Endodermal cell (in vitro differentiated cells): ENCODE measurements around the gene PLBD2. TPM values are rescaled to one million over a fixed set of nuclear protein-coding genes. Genes with fewer than 3 reads are reported as not detected.

Experiments
- DNase-seq: peaks from one replicate; pipeline ENCODE4 v3.0.0-alpha.2; 2017
- H3K27ac ChIP-seq: 2 replicates; pipeline ENCODE4 v1.5.1; 2013; ENCODE audit warnings: mild to moderate bottlenecking, low read depth, low read length, moderate library complexity
- H3K27me3 ChIP-seq: 2 replicates; pipeline ENCODE4 v1.6.1; 2013; ENCODE audit warnings: mild to moderate bottlenecking, low read length, moderate library complexity; ENCODE audit not compliant: insufficient read depth, control insufficient read depth, poor library complexity, severe bottlenecking
- H3K36me3 ChIP-seq: 2 replicates; pipeline ENCODE4 v1.7.0; 2013; ENCODE audit warnings: mild to moderate bottlenecking, low read length, moderate library complexity; ENCODE audit not compliant: control insufficient read depth, insufficient read depth
- H3K4me1 ChIP-seq: one replicate; pipeline ENCODE4 v1.7.0; 2013; ENCODE audit warnings: low read length; ENCODE audit not compliant: control insufficient read depth, insufficient read depth
- H3K4me3 ChIP-seq: 2 replicates; pipeline ENCODE4 v1.5.1; 2013; ENCODE audit warnings: mild to moderate bottlenecking, low read length, moderate library complexity
- H3K9ac ChIP-seq: 2 replicates; pipeline ENCODE4 v1.6.1; 2013; ENCODE audit warnings: mild to moderate bottlenecking, low read length, moderate library complexity; ENCODE audit not compliant: poor library complexity, severe bottlenecking; ENCODE audit errors: extremely low read depth
- H3K9me3 ChIP-seq: 2 replicates; pipeline ENCODE4 v1.6.1; 2013; ENCODE audit warnings: mild to moderate bottlenecking, low read length, moderate library complexity; ENCODE audit not compliant: control insufficient read depth
- H3K27ac Mint-ChIP-seq: 2 replicates; pipeline ENCODE4 v1.8.0; 2020; ENCODE audit warnings: mixed read lengths
- H3K27me3 Mint-ChIP-seq: 2 replicates; pipeline ENCODE4 v1.8.0; 2021; ENCODE audit warnings: mild to moderate bottlenecking, mixed read lengths; ENCODE audit not compliant: insufficient read depth
- H3K36me3 Mint-ChIP-seq: 2 replicates; pipeline ENCODE4 v1.8.0; 2020; ENCODE audit warnings: low read depth, mixed read lengths
- H3K4me1 Mint-ChIP-seq: 2 replicates; pipeline ENCODE4 v1.8.0; 2020; ENCODE audit warnings: mixed read lengths
- H3K4me3 Mint-ChIP-seq: 2 replicates; pipeline ENCODE4 v1.8.0; 2020; ENCODE audit warnings: mild to moderate bottlenecking, moderate library complexity, mixed read lengths
- H3K9me3 Mint-ChIP-seq: 2 replicates; pipeline ENCODE4 v1.8.0; 2020; ENCODE audit warnings: mild to moderate bottlenecking, mixed read lengths
- CTCF ChIP-seq: fragments of 200-600 bp; sonication (generic); conservative IDR thresholded peaks from 2 replicates; pipeline ENCODE4 v1.5.0; 2021; ENCODE audit warnings: antibody characterized with exemption, mild to moderate bottlenecking
- WGBS, 2 experiments: methylation state at CpG; one replicate each; pipeline versions ENCODE4 v1.1.5 to v1.1.7; 2013; ENCODE audit warnings: missing lambda C conversion rate in 2 of 2, mixed read lengths in 1 of 2; ENCODE audit not compliant: insufficient coverage in 1 of 2, insufficient read length in 1 of 2; 5-methylcytosine and 5-hydroxymethylcytosine counted together
- total RNA-seq, 2 donors: library from RNA; stranded (reverse); fragmentation: NEBNext Ultra II Directional in 1 of 2; extraction: Animal tissue kit (Norgen Biotek cat#: 25700) in 1 of 2; gene quantifications; 2 replicates in 1 of 2; 3 replicates in 1 of 2; pipeline ENCODE4 v1.2.1, GENCODE V29; 2021

The PLBD2 gene
- total RNA-seq, 2 donors from 2014 or later, result 19.6 to 27.6 TPM

- no peaks in the 10 kb centered on the region for H3K9me3 Mint-ChIP-seq
- H3K4me3 Mint-ChIP-seq, result no peak overlapping the region
- 90 to 95% methylated on average over 6 to 9 of the region's 9 CpGs for WGBS, 2 experiments
- H3K4me3 ChIP-seq, result no peak overlapping the region
- no peak overlapping the region for H3K27ac Mint-ChIP-seq
- H3K27me3 ChIP-seq, result no peaks in the 10 kb centered on the region
- H3K27me3 Mint-ChIP-seq, result peaks cover 10% of the 10 kb centered on the region
- H3K9me3 ChIP-seq, result no peaks in the 10 kb centered on the region
- no peak for TF ChIP-seq CTCF
- no peak overlapping the region for H3K27ac ChIP-seq
- H3K36me3 Mint-ChIP-seq, result peaks cover 16% of the 10 kb centered on the region
- H3K4me1 Mint-ChIP-seq, result no peaks in the 10 kb centered on the region
- H3K9ac ChIP-seq, result no peak overlapping the region
- H3K4me1 ChIP-seq, result no peaks in the 10 kb centered on the region
- H3K36me3 ChIP-seq, result no peaks in the 10 kb centered on the region
- no peak for DNase-seq
Observed at GRCh38 chr12:113391650-113392337, 33.4 kb downstream of the PLBD2 start.

GRCh38 chr12:113392520-113392919 is 34.1 kb downstream of the PLBD2 start:
- no peaks in the 10 kb centered on the region for H3K4me1 ChIP-seq
- no peak overlapping the region for H3K27ac ChIP-seq
- H3K36me3 ChIP-seq, result no peaks in the 10 kb centered on the region
- H3K9ac ChIP-seq, result no peak overlapping the region
- Mint-ChIP-seq H3K4me3 (no peak overlapping the region), H3K36me3 (peaks cover 9% of the 10 kb centered on the region), H3K27me3 (peaks cover 10% of the 10 kb centered on the region), H3K27ac (no peak overlapping the region), H3K9me3 (no peaks in the 10 kb centered on the region), H3K4me1 (no peaks in the 10 kb centered on the region)
- no peaks in the 10 kb centered on the region for H3K27me3 ChIP-seq
- no peak overlapping the region for H3K4me3 ChIP-seq
- TF ChIP-seq CTCF, result no peak
- H3K9me3 ChIP-seq, result no peaks in the 10 kb centered on the region
- no peak for DNase-seq
- WGBS, 2 experiments, result 91 to 96% methylated on average over 6 to 7 of the region's 7 CpGs

- 74 to 77% methylated on average over 13 to 17 of the region's 17 CpGs for WGBS, 2 experiments
- no peak overlapping the region for H3K9ac ChIP-seq
- no peak overlapping the region for H3K27ac Mint-ChIP-seq
- H3K4me1 ChIP-seq, result no peaks in the 10 kb centered on the region
- no peak overlapping the region for H3K4me3 Mint-ChIP-seq
- peaks cover 10% of the 10 kb centered on the region for H3K27me3 Mint-ChIP-seq
- no peaks in the 10 kb centered on the region for H3K4me1 Mint-ChIP-seq
- H3K4me3 ChIP-seq, result no peak overlapping the region
- no peak overlapping the region for H3K27ac ChIP-seq
- no peak for TF ChIP-seq CTCF
- no peaks in the 10 kb centered on the region for H3K27me3 ChIP-seq
- no peaks in the 10 kb centered on the region for H3K9me3 ChIP-seq
- no peaks in the 10 kb centered on the region for H3K9me3 Mint-ChIP-seq
- H3K36me3 ChIP-seq, result no peaks in the 10 kb centered on the region
- peaks cover 6% of the 10 kb centered on the region for H3K36me3 Mint-ChIP-seq
- peak; percentile 98 for DNase-seq
Observed at GRCh38 chr12:113392988-113393579, 34.7 kb downstream of the PLBD2 start.
